Hepatocyte (in vitro differentiated cells): ENCODE measurements around the gene MANSC1. TPM values are rescaled to one million over a fixed set of nuclear protein-coding genes. Genes with fewer than 3 reads are reported as not detected.

Experiments
- DNase-seq: peaks from one replicate; pipeline ENCODE4 v3.0.0-alpha.2; 2016; ENCODE audit warnings: low spot score
- H2AFZ ChIP-seq: fragments of 200-600 bp; sonication (generic); 2 replicates; pipeline ENCODE4 v1.6.0; 2016; ENCODE audit warnings: antibody characterized with exemption, mild to moderate bottlenecking
- H3K27ac ChIP-seq: fragments of 200-600 bp; sonication (generic); 2 replicates; pipeline ENCODE4 v1.5.1; 2016; ENCODE audit warnings: mild to moderate bottlenecking
- H3K27me3 ChIP-seq: fragments of 200-600 bp; sonication (generic); 2 replicates; pipeline ENCODE4 v1.6.1; 2016
- H3K36me3 ChIP-seq: fragments of 200-600 bp; sonication (generic); replicated peaks from 2 replicates; pipeline ENCODE4 v1.5.1; 2016; ENCODE audit warnings: low read depth; ENCODE audit not compliant: insufficient read depth
- H3K4me1 ChIP-seq: fragments of 200-600 bp; sonication (generic); 2 replicates; pipeline ENCODE4 v1.5.1; 2016; ENCODE audit warnings: mild to moderate bottlenecking, moderate library complexity; ENCODE audit not compliant: insufficient read depth
- H3K4me2 ChIP-seq: fragments of 200-600 bp; sonication (generic); 2 replicates; pipeline ENCODE4 v1.6.0; 2016
- H3K4me3 ChIP-seq: fragments of 200-600 bp; sonication (generic); 2 replicates; pipeline ENCODE4 v1.5.1; 2016; ENCODE audit warnings: mild to moderate bottlenecking
- H3K79me2 ChIP-seq: fragments of 200-600 bp; sonication (generic); 2 replicates; pipeline ENCODE4 v1.6.0; 2017; ENCODE audit warnings: mild to moderate bottlenecking
- H3K9me2 ChIP-seq: fragments of 200-600 bp; sonication (generic); replicated peaks from 2 replicates; pipeline ENCODE4 v1.6.0; 2017; ENCODE audit warnings: mild to moderate bottlenecking; ENCODE audit not compliant: insufficient read depth
- H3K9me3 ChIP-seq: fragments of 200-600 bp; sonication (generic); 2 replicates; pipeline ENCODE4 v1.5.1; 2016; ENCODE audit warnings: low read depth, mild to moderate bottlenecking
- H4K20me1 ChIP-seq: fragments of 200-600 bp; sonication (generic); 2 replicates; pipeline ENCODE4 v1.6.0; 2016; ENCODE audit warnings: mild to moderate bottlenecking; ENCODE audit not compliant: insufficient read depth, poor library complexity, severe bottlenecking
- CTCF ChIP-seq: fragments of 200-600 bp; sonication (generic); IDR thresholded peaks from 2 replicates; pipeline ENCODE4 v1.5.1; 2016; ENCODE audit warnings: antibody characterized with exemption, mild to moderate bottlenecking; ENCODE audit not compliant: poor library complexity
- EZH2 ChIP-seq: fragments of 200-600 bp; sonication (generic); IDR thresholded peaks from 2 replicates; pipeline ENCODE4 v1.6.1; 2016; ENCODE audit warnings: antibody characterized with exemption, mild to moderate bottlenecking, borderline replicate concordance
- EZH2phosphoT487 ChIP-seq: fragments of 200-600 bp; sonication (generic); IDR thresholded peaks from one replicate; pipeline ENCODE4 v1.6.1; 2018; ENCODE audit warnings: antibody characterized with exemption, mild to moderate bottlenecking, low read depth, moderate library complexity; ENCODE audit not compliant: unreplicated experiment, severe bottlenecking
- WGBS: methylation state at CpG from one replicate; pipeline ENCODE4 v1.1.6; 2016; ENCODE audit warnings: low lambda C conversion rate; ENCODE audit errors: missing lambda C conversion rate; 5-methylcytosine and 5-hydroxymethylcytosine counted together
- polyA plus RNA-seq: library from polyadenylated mRNA; unstranded; fragments of >200 nt; fragmentation: Nextera tagmentation; extraction: Ambion mirVana; gene quantifications from 2 replicates; pipeline ENCODE4 v1.2.1, GENCODE V29; 2016
- total RNA-seq: library from RNA; depleted of rRNA; stranded (reverse); fragments of >200 nt; gene quantifications from 2 replicates; pipeline ENCODE4 v1.2.3, GENCODE V29; 2014

Gene MANSC1
- total and polyA plus RNA-seq, 2 experiments from 2014 or later, result 17.4 to 20.5 TPM

GRCh38 chr12:12338527-12339168, 11.4 kb downstream of the MANSC1 start:
- no peaks in the 10 kb centered on the region for H4K20me1 ChIP-seq
- peaks cover 8% of the 10 kb centered on the region for H3K4me1 ChIP-seq
- no peaks in the 10 kb centered on the region for H3K9me3 ChIP-seq
- no peaks in the 10 kb centered on the region for H3K36me3 ChIP-seq
- DNase-seq, result no peak
- H3K4me3 ChIP-seq, result no peak overlapping the region
- H2AFZ ChIP-seq, result no peak overlapping the region
- H3K4me2 ChIP-seq, result no peak overlapping the region
- WGBS, result 93% methylated on average over 8 of the region's 8 CpGs
- H3K79me2 ChIP-seq, result no peaks in the 10 kb centered on the region
- TF ChIP-seq EZH2 (no peak), CTCF (no peak), EZH2phosphoT487 (no peak)
- H3K27me3 ChIP-seq, result no peaks in the 10 kb centered on the region
- H3K27ac ChIP-seq, result no peak overlapping the region
- H3K9me2 ChIP-seq, result no peaks in the 10 kb centered on the region

GRCh38 chr12:12336511-12336910, 13.5 kb downstream of the MANSC1 start:
- Histone ChIP-seq H3K4me3 (no peak overlapping the region), H3K4me1 (peaks cover 12% of the 10 kb centered on the region), H2AFZ (no peak overlapping the region), H3K27ac (peak overlapping the region; percentile 19), H3K4me2 (no peak overlapping the region), H3K9me2 (no peaks in the 10 kb centered on the region), H3K79me2 (no peaks in the 10 kb centered on the region), H3K27me3 (no peaks in the 10 kb centered on the region), H3K9me3 (no peaks in the 10 kb centered on the region), H4K20me1 (no peaks in the 10 kb centered on the region), H3K36me3 (no peaks in the 10 kb centered on the region)
- no peak for DNase-seq
- TF ChIP-seq EZH2phosphoT487 (no peak), EZH2 (no peak), CTCF (no peak)
- WGBS, result 93% methylated on average over 1 of the region's 1 CpG

GRCh38 chr12:12336049-12336411, 14.0 kb downstream of the MANSC1 start:
- Histone ChIP-seq H2AFZ (no peak overlapping the region), H3K36me3 (no peaks in the 10 kb centered on the region), H3K4me2 (no peak overlapping the region), H3K4me3 (no peak overlapping the region), H3K9me2 (no peaks in the 10 kb centered on the region), H3K9me3 (no peaks in the 10 kb centered on the region), H3K4me1 (peaks cover 16% of the 10 kb centered on the region), H4K20me1 (no peaks in the 10 kb centered on the region), H3K27ac (peak overlapping the region; percentile 31), H3K79me2 (no peaks in the 10 kb centered on the region), H3K27me3 (no peaks in the 10 kb centered on the region)
- peak; percentile 55 for DNase-seq
- TF ChIP-seq EZH2phosphoT487 (no peak), CTCF (no peak), EZH2 (no peak)
- WGBS, result 77% methylated on average over 5 of the region's 5 CpGs
